PC-3 (cell line): Measurements from ENCODE around the gene PPP2R1B. TPM values are rescaled to one million over a fixed set of nuclear protein-coding genes. Genes with fewer than 3 reads are reported as not detected.

ENCODE experiments used
- ATAC-seq: fragments of 200-7000 bp; cut with Tn5 transposase; 2 replicates; pipeline ENCODE4 v1.9.1; 2020; ENCODE audit warnings: mild to moderate bottlenecking, moderate library complexity
- BruUV-seq: library from RNA; stranded (reverse); fragments of 400-500 nt; replicated peaks from 2 replicates; lab custom pipeline; 2021; lab: Mats Ljungman, UMichigan
- CTCF ChIA-PET: fragments of 300-600 bp; sonication (Branson Sonifier 250); formaldehyde crosslinking; loops from one replicate; lab custom pipeline; 2022; ENCODE audit warnings: antibody characterized with exemption; lab: Charles Lee
- POLR2A ChIA-PET: fragments of 300-600 bp; sonication (Branson Sonifier 250); formaldehyde crosslinking; loops from one replicate; lab custom pipeline; 2022; ENCODE audit warnings: antibody characterized with exemption; ENCODE audit not compliant: unreplicated experiment; lab: Charles Lee
- DNase-seq: peaks from one replicate; pipeline ENCODE4 v3.0.0-alpha.2; 2015
- H2AFZ ChIP-seq: fragments of 300-600 bp; sonication (generic); 2 replicates; pipeline ENCODE4 v1.6.0; 2016; ENCODE audit warnings: antibody characterized with exemption, low read length
- H3F3A ChIP-seq: fragments of 300-600 bp; sonication (generic); one replicate; pipeline ENCODE4 v1.6.0; 2017; ENCODE audit warnings: antibody characterized with exemption, low read length, control low read depth, mild to moderate bottlenecking; ENCODE audit not compliant: unreplicated experiment
- H3K27ac ChIP-seq: fragments of 300-600 bp; sonication (generic); 2 replicates; pipeline ENCODE4 v1.5.1; 2016; ENCODE audit warnings: mild to moderate bottlenecking, low read length
- H3K27me3 ChIP-seq: fragments of 300-600 bp; sonication (generic); 2 replicates; pipeline ENCODE4 v1.6.1; 2016; ENCODE audit warnings: low read length, mixed read lengths
- H3K36me3 ChIP-seq: fragments of 300-600 bp; sonication (generic); 2 replicates; pipeline ENCODE4 v1.6.1; 2016; ENCODE audit warnings: low read depth, mixed run types, low read length, mixed read lengths
- H3K4me1 ChIP-seq: fragments of 300-600 bp; sonication (generic); 2 replicates; pipeline ENCODE4 v1.5.1; 2016; ENCODE audit warnings: low read length; ENCODE audit not compliant: insufficient read depth
- H3K4me2 ChIP-seq: fragments of 300-600 bp; sonication (generic); 2 replicates; pipeline ENCODE4 v1.6.0; 2016; ENCODE audit warnings: low read length
- H3K4me3 ChIP-seq: fragments of 300-600 bp; sonication (generic); 2 replicates; pipeline ENCODE4 v1.5.1; 2016; ENCODE audit warnings: mild to moderate bottlenecking, low read length, mixed read lengths
- H3K79me2 ChIP-seq: fragments of 300-600 bp; sonication (generic); 2 replicates; pipeline ENCODE4 v1.6.1; 2017; ENCODE audit warnings: low read length, mixed read lengths
- H3K9ac ChIP-seq: fragments of 300-600 bp; sonication (generic); 2 replicates; pipeline ENCODE4 v1.6.0; 2016; ENCODE audit warnings: mild to moderate bottlenecking, low read length
- H3K9me2 ChIP-seq: fragments of 300-600 bp; sonication (generic); replicated peaks from 2 replicates; pipeline ENCODE4 v1.6.1; 2016; ENCODE audit warnings: mixed run types, low read length, mixed read lengths
- H3K9me3 ChIP-seq: fragments of 300-600 bp; sonication (generic); 2 replicates; pipeline ENCODE4 v1.6.1; 2016; ENCODE audit warnings: low read length, mixed read lengths
- H4K20me1 ChIP-seq: fragments of 300-600 bp; sonication (generic); 2 replicates; pipeline ENCODE4 v1.6.1; 2016; ENCODE audit warnings: low read length, mixed read lengths
- CTCF ChIP-seq: fragments of 300-600 bp; sonication (generic); conservative IDR thresholded peaks from 2 replicates; pipeline ENCODE4 v1.5.1; 2017; ENCODE audit warnings: antibody characterized with exemption, low read depth, mild to moderate bottlenecking, low read length
- EZH2 ChIP-seq: fragments of 300-600 bp; sonication (generic); IDR thresholded peaks from one replicate; pipeline ENCODE4 v1.6.1; 2017; ENCODE audit warnings: antibody characterized with exemption, mild to moderate bottlenecking, low read length; ENCODE audit not compliant: unreplicated experiment
- EZH2phosphoT487 ChIP-seq: fragments of 300-600 bp; sonication (generic); IDR thresholded peaks from 2 replicates; pipeline ENCODE4 v1.6.1; 2018; ENCODE audit warnings: mild to moderate bottlenecking, antibody characterized with exemption, low read length, borderline replicate concordance
- intact Hi-C: fragments of 100-400 bp; cut with micrococcal nuclease; formaldehyde crosslinking; loops from 2 replicates; pipeline ENCODE4 v1.9.0; 2023
- total RNA-seq: library from RNA; depleted of rRNA; stranded (reverse); fragments of >200 nt; gene quantifications from 2 replicates; pipeline ENCODE4 v1.2.3, GENCODE V29; 2014

The PPP2R1B gene
- total RNA-seq, 1 experiment from 2014 or later = 41.5 TPM

DNA sequence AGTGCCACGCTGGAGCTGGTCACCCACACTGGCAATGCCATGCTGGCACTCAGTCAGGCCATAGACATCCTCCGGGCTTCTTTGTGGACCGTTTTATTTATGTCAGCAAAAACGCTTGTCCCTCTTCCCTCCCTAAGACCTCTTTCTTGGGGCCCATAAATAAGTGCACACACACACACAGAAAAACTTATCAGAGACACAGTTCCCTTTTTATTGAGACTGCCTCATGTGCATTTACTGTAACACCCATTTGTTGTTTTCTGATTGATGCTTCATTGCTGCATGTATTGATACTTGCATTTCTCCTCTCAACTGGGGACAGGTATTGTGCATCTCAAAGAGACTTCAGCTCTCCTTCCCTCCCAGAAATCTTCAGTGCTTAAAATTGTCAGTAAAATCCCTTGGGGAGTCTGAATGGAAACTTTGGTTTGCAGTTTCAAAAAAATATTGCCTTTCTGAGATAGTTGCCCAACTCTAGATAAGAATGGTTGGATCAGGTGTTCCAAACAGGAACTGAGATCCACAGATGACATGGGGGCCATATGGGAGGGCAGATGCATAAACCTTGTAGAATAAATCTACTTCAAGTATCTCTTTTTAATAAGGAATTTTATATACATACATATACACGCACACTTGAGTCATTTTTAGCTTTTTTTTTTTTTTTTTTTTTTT is 50.9 kb downstream of the PPP2R1B start:
- ATAC-seq (no peak), DNase-seq (no peak)
- H3K9ac ChIP-seq = no peak overlapping the region
- H3K27ac ChIP-seq = no peak overlapping the region
- ChIA-PET POLR2A (no interaction called here), CTCF (no interaction called here)
- no peak overlapping the region for H3K4me2 ChIP-seq
- H3K4me3 ChIP-seq = no peak overlapping the region
- peaks cover 11% of the 10 kb centered on the region for H3F3A ChIP-seq
- H3K27me3 ChIP-seq = no peaks in the 10 kb centered on the region
- intact Hi-C loops = no loop called here
- H3K79me2 ChIP-seq = no peaks in the 10 kb centered on the region
- TF ChIP-seq EZH2 (no peak), EZH2phosphoT487 (no peak), CTCF (no peak)
- no peaks in the 10 kb centered on the region for H3K9me3 ChIP-seq
- H2AFZ ChIP-seq = no peak overlapping the region
- no peaks in the 10 kb centered on the region for H4K20me1 ChIP-seq
- H3K9me2 ChIP-seq = no peaks in the 10 kb centered on the region
- no TSS peak for BruUV-seq
- H3K36me3 ChIP-seq = peaks cover 7% of the 10 kb centered on the region; the same call in 1 of the 2 replicates
- H3K4me1 ChIP-seq = peaks cover 21% of the 10 kb centered on the region

GRCh38 chr11:111714522-111714921 is 51.7 kb downstream of the PPP2R1B start:
- TF ChIP-seq CTCF (no peak), EZH2 (no peak), EZH2phosphoT487 (no peak)
- BruUV-seq = no TSS peak

GRCh38 chr11:111707691-111708067 is 58.5 kb downstream of the PPP2R1B start:
- intact Hi-C loops = no loop called here
- CTCF ChIA-PET = no interaction called here

More at GRCh38 chr11:111714522-111714921, 51.7 kb downstream of the PPP2R1B start:
- peaks cover 11% of the 10 kb centered on the region for H3F3A ChIP-seq
- CTCF ChIA-PET = no interaction called here
- peaks cover 19% of the 10 kb centered on the region for H3K4me1 ChIP-seq
- DNase-seq = no peak
- H3K79me2 ChIP-seq = no peaks in the 10 kb centered on the region
- H3K9me2 ChIP-seq = no peaks in the 10 kb centered on the region
- intact Hi-C loops = no loop called here
- ATAC-seq = no peak
- no peak overlapping the region for H3K4me3 ChIP-seq
- no peaks in the 10 kb centered on the region for H4K20me1 ChIP-seq
- H3K27me3 ChIP-seq = no peaks in the 10 kb centered on the region
- H3K9ac ChIP-seq = no peak overlapping the region
- no peaks in the 10 kb centered on the region for H3K9me3 ChIP-seq
- no peak overlapping the region for H3K27ac ChIP-seq
- POLR2A ChIA-PET = no interaction called here
- no peaks in the 10 kb centered on the region; the same call in 1 of the 2 replicates for H3K36me3 ChIP-seq
- H3K4me2 ChIP-seq = no peak overlapping the region
- H2AFZ ChIP-seq = no peak overlapping the region

More at GRCh38 chr11:111707691-111708067, 58.5 kb downstream of the PPP2R1B start:
- Histone ChIP-seq H3K4me1 (no peaks in the 10 kb centered on the region), H2AFZ (no peak overlapping the region), H3F3A (no peaks in the 10 kb centered on the region), H3K36me3 (peaks cover 15% of the 10 kb centered on the region; the same call in 1 of the 2 replicates), H3K4me3 (no peak overlapping the region), H3K9me2 (no peaks in the 10 kb centered on the region), H3K9ac (no peak overlapping the region), H3K27ac (no peak overlapping the region), H3K79me2 (no peaks in the 10 kb centered on the region), H3K27me3 (no peaks in the 10 kb centered on the region), H3K4me2 (no peak overlapping the region), H4K20me1 (no peaks in the 10 kb centered on the region), H3K9me3 (no peaks in the 10 kb centered on the region)
- ATAC-seq (no peak), DNase-seq (no peak)
- BruUV-seq = no TSS peak
- no peak for TF ChIP-seq CTCF
- POLR2A ChIA-PET = no interaction called here
